Karpas-422 (cell line): Measurements from ENCODE around the gene AFDN. TPM values are rescaled to one million over a fixed set of nuclear protein-coding genes. Genes with fewer than 3 reads are reported as not detected.

Experiments
- DNase-seq: peaks from one replicate; pipeline ENCODE4 v3.0.0-alpha.2; 2015
- H2AFZ ChIP-seq: fragments of 200-600 bp; sonication (generic); 2 replicates; pipeline ENCODE4 v1.6.1; 2014; ENCODE audit warnings: antibody characterized with exemption, low read length, mixed read lengths
- H3K27ac ChIP-seq: fragments of 200-600 bp; sonication (generic); 2 replicates; pipeline ENCODE4 v1.5.1; 2014; ENCODE audit warnings: mild to moderate bottlenecking, low read length, moderate library complexity
- H3K27me3 ChIP-seq: fragments of 200-600 bp; sonication (generic); 2 replicates; pipeline ENCODE4 v1.6.1; 2014; ENCODE audit warnings: low read length, mixed read lengths
- H3K36me3 ChIP-seq: fragments of 200-600 bp; sonication (generic); 2 replicates; pipeline ENCODE4 v1.6.1; 2014; ENCODE audit warnings: low read length, mixed read lengths; ENCODE audit not compliant: insufficient read depth
- H3K4me1 ChIP-seq: fragments of 200-600 bp; sonication (generic); 2 replicates; pipeline ENCODE4 v1.6.1; 2014; ENCODE audit warnings: mild to moderate bottlenecking, low read length, mixed read lengths
- H3K4me2 ChIP-seq: fragments of 200-600 bp; sonication (generic); 2 replicates; pipeline ENCODE4 v1.6.1; 2014; ENCODE audit warnings: low read length, low read depth, mild to moderate bottlenecking; ENCODE audit not compliant: poor library complexity, severe bottlenecking
- H3K4me3 ChIP-seq: fragments of 200-600 bp; sonication (generic); 2 replicates; pipeline ENCODE4 v1.5.1; 2014; ENCODE audit warnings: mild to moderate bottlenecking, antibody characterized with exemption, low read length, mixed read lengths
- H3K79me2 ChIP-seq: fragments of 200-600 bp; sonication (generic); 2 replicates; pipeline ENCODE4 v1.6.1; 2014; ENCODE audit warnings: mild to moderate bottlenecking, low read length, mixed read lengths
- H3K9ac ChIP-seq: fragments of 200-600 bp; sonication (generic); 2 replicates; pipeline ENCODE4 v1.6.0; 2014; ENCODE audit warnings: low read length
- H3K9me2 ChIP-seq: fragments of 200-600 bp; sonication (generic), shearing (Covaris generic); replicated peaks from 2 replicates; pipeline ENCODE4 v1.6.0; 2014; ENCODE audit warnings: mild to moderate bottlenecking, low read length, moderate library complexity; ENCODE audit not compliant: insufficient read depth
- H3K9me3 ChIP-seq: fragments of 300-700, 200-600 bp; sonication (generic); 2 replicates; pipeline ENCODE4 v1.6.1; 2014; ENCODE audit warnings: low read length, mixed read lengths
- H4K20me1 ChIP-seq: fragments of 200-600 bp; sonication (generic); 2 replicates; pipeline ENCODE4 v1.6.1; 2014; ENCODE audit warnings: mild to moderate bottlenecking, antibody characterized with exemption, low read length, low read depth; ENCODE audit not compliant: insufficient read depth
- total RNA-seq: library from RNA; depleted of rRNA; stranded (reverse); fragments of >200 nt; shearing (Covaris generic); gene quantifications from 2 replicates; pipeline ENCODE4 v1.2.3, GENCODE V29; 2014; ENCODE audit warnings: low replicate concordance

AFDN gene
- total RNA-seq, 1 experiment from 2014 or later = 21.0 TPM

DNA sequence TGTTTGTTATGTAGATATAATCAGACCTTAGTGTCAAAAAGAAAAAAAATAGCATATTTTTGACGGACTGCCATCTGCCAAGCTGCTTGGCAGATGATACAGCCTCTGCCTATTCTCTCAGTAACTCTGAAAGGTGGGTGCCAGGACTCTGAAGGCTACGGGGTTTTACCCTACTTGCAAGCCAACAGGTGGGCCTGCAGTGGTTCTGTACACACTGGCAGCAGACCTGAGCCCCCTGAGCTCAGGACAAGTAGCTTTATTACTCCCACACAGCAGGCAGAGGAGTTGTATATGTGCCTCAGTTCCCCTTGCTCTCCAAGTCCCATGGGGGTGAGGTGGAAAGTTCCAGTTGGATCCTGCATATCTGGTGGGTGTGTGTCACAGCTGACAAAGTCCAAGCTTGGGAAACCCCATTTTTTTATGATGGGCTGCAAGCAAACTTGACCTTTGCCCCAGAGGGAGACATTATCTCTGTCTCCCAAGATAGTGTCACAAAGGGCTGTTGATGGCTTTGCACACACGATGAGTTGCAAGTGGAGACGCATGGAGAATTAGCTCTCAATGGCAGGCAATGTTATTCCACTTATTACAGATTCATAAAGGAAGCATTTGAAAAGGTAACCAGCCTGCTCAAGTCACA lies 20.5 kb upstream of the AFDN start:
- no peak overlapping the region for H2AFZ ChIP-seq
- H3K9me3 ChIP-seq = no peaks in the 10 kb centered on the region
- H3K27me3 ChIP-seq = no peaks in the 10 kb centered on the region
- H3K36me3 ChIP-seq = no peaks in the 10 kb centered on the region
- no peak for DNase-seq
- H3K79me2 ChIP-seq = no peaks in the 10 kb centered on the region
- no peak overlapping the region for H3K4me3 ChIP-seq
- H3K4me1 ChIP-seq = no peaks in the 10 kb centered on the region
- H3K9ac ChIP-seq = no peak overlapping the region
- H4K20me1 ChIP-seq = no peaks in the 10 kb centered on the region
- H3K4me2 ChIP-seq = no peak overlapping the region
- no peak overlapping the region for H3K27ac ChIP-seq
- no peaks in the 10 kb centered on the region for H3K9me2 ChIP-seq

DNA sequence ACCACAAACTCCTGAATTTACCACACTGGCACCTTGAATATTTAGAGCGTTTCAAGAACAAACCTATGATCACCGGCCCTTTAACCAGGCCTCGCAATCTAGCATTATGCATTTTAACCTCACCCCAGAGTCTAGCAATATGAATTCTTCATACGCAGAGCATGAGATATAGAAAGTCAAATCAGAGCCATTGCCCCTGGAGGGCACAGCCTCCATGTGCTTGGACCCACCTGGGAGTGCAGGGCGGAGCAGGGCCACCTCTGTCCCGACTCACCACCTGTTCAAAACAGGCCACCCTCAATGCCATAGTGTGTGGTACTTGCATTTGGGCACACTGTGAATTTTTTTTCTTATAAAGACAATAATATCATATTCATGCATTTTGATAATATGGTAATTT lies 19.5 kb upstream of the AFDN start:
- H3K79me2 ChIP-seq = no peaks in the 10 kb centered on the region
- no peak overlapping the region for H3K4me3 ChIP-seq
- H3K4me1 ChIP-seq = no peaks in the 10 kb centered on the region
- H3K9me3 ChIP-seq = no peaks in the 10 kb centered on the region
- H3K4me2 ChIP-seq = no peak overlapping the region
- H3K9ac ChIP-seq = no peak overlapping the region
- DNase-seq = no peak
- no peak overlapping the region for H2AFZ ChIP-seq
- H3K9me2 ChIP-seq = no peaks in the 10 kb centered on the region
- no peaks in the 10 kb centered on the region for H4K20me1 ChIP-seq
- H3K27me3 ChIP-seq = no peaks in the 10 kb centered on the region
- no peak overlapping the region for H3K27ac ChIP-seq
- H3K36me3 ChIP-seq = no peaks in the 10 kb centered on the region

- Histone ChIP-seq H3K4me3 (no peak overlapping the region), H3K36me3 (no peaks in the 10 kb centered on the region), H3K9ac (no peak overlapping the region), H3K4me2 (no peak overlapping the region), H3K9me2 (no peaks in the 10 kb centered on the region), H3K4me1 (no peaks in the 10 kb centered on the region), H3K79me2 (no peaks in the 10 kb centered on the region), H4K20me1 (no peaks in the 10 kb centered on the region), H3K27ac (no peak overlapping the region), H3K9me3 (no peaks in the 10 kb centered on the region), H3K27me3 (no peaks in the 10 kb centered on the region), H2AFZ (no peak overlapping the region)
- DNase-seq = no peak
Measured at GRCh38 chr6:167807756-167808155, 19.0 kb upstream of the AFDN start.

- H3K9me3 ChIP-seq = no peaks in the 10 kb centered on the region
- no peak overlapping the region for H3K4me2 ChIP-seq
- no peak overlapping the region for H2AFZ ChIP-seq
Measured at GRCh38 chr6:167811040-167811439, 15.7 kb upstream of the AFDN start.

DNA sequence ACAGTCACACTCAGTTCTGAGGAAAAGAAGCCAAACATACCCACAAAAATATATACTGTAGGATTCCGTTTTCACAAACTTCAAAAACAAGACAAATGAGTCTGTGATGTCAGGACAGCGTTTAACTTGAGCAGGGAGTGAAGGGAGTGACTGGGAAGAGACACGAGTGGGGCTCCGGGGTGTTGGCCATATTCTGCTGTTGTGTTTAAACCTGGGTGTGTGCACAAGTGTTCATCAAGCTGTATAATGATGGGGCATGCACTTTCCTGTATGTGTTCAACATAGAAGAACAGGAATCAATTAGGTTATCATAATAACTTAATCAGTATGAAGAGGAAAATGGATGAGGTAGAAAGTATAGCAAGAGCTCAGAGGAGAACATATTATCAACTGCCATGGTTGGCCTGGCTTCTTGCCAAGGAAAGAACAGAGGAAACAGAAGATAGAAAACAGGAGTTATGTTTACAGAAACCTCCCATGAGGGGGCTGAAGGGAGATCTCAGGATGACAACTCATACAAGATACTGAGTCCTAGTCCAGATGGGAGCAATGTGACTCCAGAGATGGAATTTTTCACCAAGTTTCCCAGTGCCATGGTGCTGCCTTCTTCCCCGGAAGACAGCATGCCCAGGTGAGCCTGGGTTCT lies 15.1 kb upstream of the AFDN start:
- Histone ChIP-seq H4K20me1 (no peaks in the 10 kb centered on the region), H3K36me3 (no peaks in the 10 kb centered on the region), H3K79me2 (no peaks in the 10 kb centered on the region), H3K27me3 (no peaks in the 10 kb centered on the region), H3K27ac (no peak overlapping the region), H3K9me2 (no peaks in the 10 kb centered on the region), H3K4me3 (no peak overlapping the region), H3K9ac (no peak overlapping the region), H3K9me3 (no peaks in the 10 kb centered on the region), H3K4me2 (no peak overlapping the region), H3K4me1 (no peaks in the 10 kb centered on the region), H2AFZ (no peak overlapping the region)
- DNase-seq = no peak

More at GRCh38 chr6:167811040-167811439, 15.7 kb upstream of the AFDN start:
- H3K4me3 ChIP-seq = no peak overlapping the region
- no peaks in the 10 kb centered on the region for H3K4me1 ChIP-seq
- H3K79me2 ChIP-seq = no peaks in the 10 kb centered on the region
- H4K20me1 ChIP-seq = no peaks in the 10 kb centered on the region
- no peak for DNase-seq
- no peak overlapping the region for H3K27ac ChIP-seq
- no peaks in the 10 kb centered on the region for H3K9me2 ChIP-seq
- no peaks in the 10 kb centered on the region for H3K27me3 ChIP-seq
- H3K36me3 ChIP-seq = no peaks in the 10 kb centered on the region
- H3K9ac ChIP-seq = no peak overlapping the region

DNA sequence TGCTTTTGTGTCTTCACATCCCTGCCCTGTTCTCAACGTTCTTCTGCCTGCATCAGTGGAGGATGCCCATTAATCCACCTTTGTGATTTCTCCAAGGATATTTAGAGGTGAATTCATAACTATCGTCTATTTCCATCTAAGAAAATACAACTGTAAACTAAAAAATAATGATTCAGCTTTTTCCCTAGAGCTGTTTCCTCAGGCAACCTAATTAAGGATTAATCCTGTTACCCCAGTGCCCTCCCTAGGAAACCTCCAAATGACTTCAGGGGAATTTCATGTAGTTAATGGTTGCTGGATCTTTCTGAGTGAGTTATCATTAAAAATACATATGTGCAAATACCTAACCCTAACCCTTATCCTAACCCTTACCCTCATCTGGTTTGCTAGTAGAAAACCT lies 14.6 kb upstream of the AFDN start:
- no peaks in the 10 kb centered on the region for H3K27me3 ChIP-seq
- no peaks in the 10 kb centered on the region for H3K79me2 ChIP-seq
- H2AFZ ChIP-seq = no peak overlapping the region
- no peak overlapping the region for H3K9ac ChIP-seq
- no peak overlapping the region for H3K4me2 ChIP-seq
- no peaks in the 10 kb centered on the region for H3K36me3 ChIP-seq
- H3K4me3 ChIP-seq = no peak overlapping the region
- no peaks in the 10 kb centered on the region for H3K4me1 ChIP-seq
- H3K27ac ChIP-seq = no peak overlapping the region
- H3K9me3 ChIP-seq = no peaks in the 10 kb centered on the region
- no peak for DNase-seq
- H3K9me2 ChIP-seq = no peaks in the 10 kb centered on the region
- no peaks in the 10 kb centered on the region for H4K20me1 ChIP-seq

GRCh38 chr6:167815296-167815980 lies 11.3 kb upstream of the AFDN start:
- H4K20me1 ChIP-seq = no peaks in the 10 kb centered on the region
- H3K79me2 ChIP-seq = no peaks in the 10 kb centered on the region
- H3K9me3 ChIP-seq = no peaks in the 10 kb centered on the region
- no peak overlapping the region for H3K4me3 ChIP-seq
- H3K36me3 ChIP-seq = no peaks in the 10 kb centered on the region
- H3K27ac ChIP-seq = no peak overlapping the region
- no peaks in the 10 kb centered on the region for H3K27me3 ChIP-seq
- no peak overlapping the region for H3K4me2 ChIP-seq
- no peaks in the 10 kb centered on the region for H3K4me1 ChIP-seq
- H3K9me2 ChIP-seq = no peaks in the 10 kb centered on the region
- no peak overlapping the region for H2AFZ ChIP-seq
- no peak overlapping the region for H3K9ac ChIP-seq
- no peak for DNase-seq

- H4K20me1 ChIP-seq = no peaks in the 10 kb centered on the region
Measured at GRCh38 chr6:167817016-167817415, 9.7 kb upstream of the AFDN start.

More at GRCh38 chr6:167817016-167817415, 9.7 kb upstream of the AFDN start:
- no peaks in the 10 kb centered on the region for H3K4me1 ChIP-seq
- H3K4me3 ChIP-seq = no peak overlapping the region
- no peak overlapping the region for H3K4me2 ChIP-seq
- H3K36me3 ChIP-seq = no peaks in the 10 kb centered on the region
- H3K27me3 ChIP-seq = no peaks in the 10 kb centered on the region
- no peak for DNase-seq
- H3K9ac ChIP-seq = no peak overlapping the region
- no peak overlapping the region for H3K27ac ChIP-seq
- no peaks in the 10 kb centered on the region for H3K9me2 ChIP-seq
- no peaks in the 10 kb centered on the region for H3K79me2 ChIP-seq
- no peak overlapping the region for H2AFZ ChIP-seq
- H3K9me3 ChIP-seq = no peaks in the 10 kb centered on the region
